H1 (cell line): ENCODE measurements around the gene KRTAP12-2. TPM values are rescaled to one million over a fixed set of nuclear protein-coding genes. Genes with fewer than 3 reads are reported as not detected.

ENCODE experiments used
- CTCF ChIA-PET: fragments of 300-600 bp; sonication (Branson Sonifier 250); formaldehyde crosslinking; loops from one replicate; lab custom pipeline; 2021; ENCODE audit not compliant: partially characterized antibody; lab: Charles Lee
- POLR2A ChIA-PET: fragments of 300-600 bp; sonication (Branson Sonifier 250); formaldehyde crosslinking; loops from one replicate; lab custom pipeline; 2021; ENCODE audit warnings: inconsistent platforms; ENCODE audit not compliant: partially characterized antibody; lab: Charles Lee
- DNase-seq, 2 experiments: peaks; one replicate each; pipeline versions ENCODE4 v3.0.0 to v3.0.0-alpha.2; 2010 to 2022; ENCODE audit warnings: low spot score in 2 of 2, low read depth in 1 of 2, mixed read lengths in 1 of 2
- FAIRE-seq: peaks from 2 replicates; lab custom pipeline; 2011; peaks lifted over from hg19 to GRCh38; lab: Jason Lieb, UNC
- H2AFZ ChIP-seq: 2 replicates; pipeline ENCODE4 v1.8.1; 2012; ENCODE audit warnings: low read length, inconsistent platforms
- H2AK5ac ChIP-seq: 2 replicates; pipeline ENCODE4 v1.6.1; 2013; ENCODE audit warnings: low read depth, low read length
- H2BK120ac ChIP-seq: replicated peaks from 2 replicates; pipeline ENCODE3; 2013; ENCODE audit warnings: low read depth, low read length, inconsistent platforms
- H2BK12ac ChIP-seq: 2 replicates; pipeline ENCODE4 v1.6.1; 2013; ENCODE audit warnings: low read depth, low read length
- H2BK15ac ChIP-seq: 2 replicates; pipeline ENCODE4 v1.6.1; 2013; ENCODE audit warnings: low read length
- H2BK20ac ChIP-seq: 2 replicates; pipeline ENCODE4 v1.6.1; 2013; ENCODE audit warnings: low read length
- H2BK5ac ChIP-seq: 2 replicates; pipeline ENCODE4 v1.6.1; 2013; ENCODE audit warnings: low read depth, low read length
- H3K14ac ChIP-seq: 2 replicates; pipeline ENCODE4 v1.6.1; 2013; ENCODE audit warnings: inconsistent platforms; ENCODE audit not compliant: insufficient read length
- H3K18ac ChIP-seq: 2 replicates; pipeline ENCODE4 v1.6.1; 2013; ENCODE audit warnings: low read length; ENCODE audit errors: extremely low read depth
- H3K23ac ChIP-seq: 2 replicates; pipeline ENCODE4 v1.6.1; 2013; ENCODE audit warnings: inconsistent platforms; ENCODE audit not compliant: insufficient read length
- H3K23me2 ChIP-seq: 2 replicates; pipeline ENCODE4 v1.6.1; 2013; ENCODE audit warnings: low read depth, low read length
- H3K27ac ChIP-seq: 2 replicates; pipeline ENCODE4 v1.6.1; 2011; ENCODE audit warnings: low read depth, low read length, inconsistent platforms
- H3K27me3 ChIP-seq, 4 experiments: replicated peaks in 1 of 4; 1 replicate in 1 of 4; 2 replicates in 3 of 4; pipeline versions ENCODE4 v1.6.1 to v1.8.1; 2011 to 2013; ENCODE audit warnings: low read length in 3 of 4, mild to moderate bottlenecking in 3 of 4, inconsistent platforms in 2 of 4, mixed read lengths in 2 of 4, moderate library complexity in 1 of 4; ENCODE audit not compliant: control insufficient read depth in 3 of 4, insufficient read depth in 3 of 4; ENCODE audit errors: extremely low read depth in 1 of 4
- H3K36me3 ChIP-seq, 4 experiments: 2 replicates each; pipeline versions ENCODE4 v1.6.1 to v1.8.1; 2011 to 2013; ENCODE audit warnings: mild to moderate bottlenecking in 4 of 4, low read length in 3 of 4, moderate library complexity in 2 of 4, control low read depth in 1 of 4, inconsistent platforms in 1 of 4; ENCODE audit not compliant: insufficient read depth in 4 of 4, control insufficient read depth in 2 of 4
- H3K4ac ChIP-seq: replicated peaks from 2 replicates; pipeline ENCODE3; 2013; ENCODE audit warnings: low read length, low read depth, mixed read lengths, inconsistent platforms; ENCODE audit not compliant: insufficient read length
- H3K4me1 ChIP-seq, 4 experiments: replicated peaks in 1 of 4; 1 replicate in 1 of 4; 2 replicates in 3 of 4; pipeline versions ENCODE4 v1.6.1 to v1.8.1; 2011 to 2013; ENCODE audit warnings: low read length in 3 of 4, inconsistent platforms in 2 of 4, mixed read lengths in 1 of 4; ENCODE audit not compliant: insufficient read depth in 4 of 4, control insufficient read depth in 3 of 4
- H3K4me2 ChIP-seq, 2 experiments: 2 replicates each; pipeline versions ENCODE4 v1.6.1 to v1.8.1; 2011 to 2013; ENCODE audit warnings: low read depth in 2 of 2, low read length in 2 of 2, control low read depth in 1 of 2, inconsistent platforms in 1 of 2, mild to moderate bottlenecking in 1 of 2; ENCODE audit not compliant: insufficient read depth in 1 of 2
- H3K4me3 ChIP-seq, 4 experiments: fragments of 200-600, 300-600 bp in 1 of 4; sonication (generic), shearing (Covaris generic), sonication (Bioruptor Twin) in 1 of 4; 2 replicates each; pipeline versions ENCODE4 v1.5.1 to v1.8.1; 2011 to 2016; ENCODE audit warnings: low read length in 4 of 4, low read depth in 3 of 4, control low read depth in 2 of 4, inconsistent platforms in 2 of 4, mild to moderate bottlenecking in 2 of 4, mixed read lengths in 1 of 4, moderate library complexity in 1 of 4; ENCODE audit not compliant: insufficient read depth in 2 of 4; ENCODE audit errors: extremely low read depth in 1 of 4
- H3K56ac ChIP-seq: replicated peaks from 2 replicates; pipeline ENCODE3; 2013; ENCODE audit warnings: low read depth, mild to moderate bottlenecking, mixed read lengths, low read length, inconsistent platforms; ENCODE audit not compliant: insufficient read length
- H3K79me1 ChIP-seq: 2 replicates; pipeline ENCODE4 v1.6.1; 2013; ENCODE audit warnings: low read depth, low read length, control low read depth
- H3K79me2 ChIP-seq, 2 experiments: 2 replicates each; pipeline versions ENCODE4 v1.6.1 to v1.8.1; 2012 to 2013; ENCODE audit warnings: low read length in 2 of 2, mild to moderate bottlenecking in 2 of 2, inconsistent platforms in 1 of 2; ENCODE audit not compliant: insufficient read depth in 2 of 2, control insufficient read depth in 1 of 2
- H3K9ac ChIP-seq, 4 experiments: replicated peaks in 1 of 4; 1 replicate in 1 of 4; 2 replicates in 3 of 4; pipeline versions ENCODE4 v1.6.1 to v1.8.1; 2011 to 2013; ENCODE audit warnings: low read depth in 3 of 4, low read length in 3 of 4, control low read depth in 2 of 4, mild to moderate bottlenecking in 2 of 4, moderate library complexity in 2 of 4, inconsistent platforms in 1 of 4; ENCODE audit errors: extremely low read depth in 1 of 4
- H3K9me3 ChIP-seq, 2 experiments: 2 replicates each; pipeline versions ENCODE4 v1.6.1 to v1.8.1; 2012 to 2013; ENCODE audit warnings: mild to moderate bottlenecking in 2 of 2, moderate library complexity in 2 of 2, control low read depth in 1 of 2, inconsistent platforms in 1 of 2, low read depth in 1 of 2, low read length in 1 of 2, mixed read lengths in 1 of 2; ENCODE audit not compliant: insufficient read depth in 2 of 2
- H4K20me1 ChIP-seq, 2 experiments: replicated peaks in 1 of 2; 2 replicates each; pipeline versions ENCODE3 to v1.8.1; 2011 to 2013; ENCODE audit warnings: inconsistent platforms in 2 of 2, low read length in 2 of 2, mild to moderate bottlenecking in 1 of 2; ENCODE audit not compliant: insufficient read depth in 2 of 2, control insufficient read depth in 1 of 2
- H4K5ac ChIP-seq: 2 replicates; pipeline ENCODE4 v1.6.1; 2013; ENCODE audit warnings: low read length, low read depth, mixed read lengths, inconsistent platforms; ENCODE audit not compliant: insufficient read length
- H4K8ac ChIP-seq: 2 replicates; pipeline ENCODE4 v1.8.0; 2013; ENCODE audit warnings: mild to moderate bottlenecking, moderate library complexity, low read length, inconsistent platforms; ENCODE audit not compliant: insufficient read depth; ENCODE audit errors: extremely low read depth
- H4K91ac ChIP-seq: replicated peaks from 2 replicates; pipeline ENCODE3; 2013; ENCODE audit warnings: low read length, mixed read lengths, inconsistent platforms; ENCODE audit not compliant: insufficient read length
- ASH2L ChIP-seq: fragments of 200-600, 300-600 bp; sonication (generic); IDR thresholded peaks from one replicate; pipeline ENCODE4 v1.7.1; 2017; ENCODE audit warnings: low read length
- GTF2F1 ChIP-seq: IDR thresholded peaks from 2 replicates; pipeline ENCODE4 v1.6.1; 2012; ENCODE audit warnings: low read depth, low read length, improper control_type of control experiment, borderline replicate concordance
- HDAC2 ChIP-seq, 2 experiments: fragments of 300-600 bp in 1 of 2; sonication (generic) in 1 of 2; IDR thresholded peaks; 2 replicates each; pipeline ENCODE4 v1.6.1; 2011 to 2012; ENCODE audit warnings: low read depth in 2 of 2, low read length in 2 of 2, mild to moderate bottlenecking in 2 of 2, moderate library complexity in 2 of 2, borderline replicate concordance in 1 of 2, inconsistent platforms in 1 of 2
- POU5F1 ChIP-seq: IDR thresholded peaks from 2 replicates; pipeline ENCODE4 v1.6.1; 2011; ENCODE audit warnings: low read depth, mild to moderate bottlenecking, low read length, moderate library complexity
- RFX5 ChIP-seq: IDR thresholded peaks from 2 replicates; pipeline ENCODE4 v1.6.1; 2011; ENCODE audit warnings: low read depth, low read length, improper control_type of control experiment, borderline replicate concordance
- WGBS, 2 experiments: shearing (Covaris generic) in 1 of 2; methylation state at CpG; one replicate each; pipeline versions ENCODE4 v1.1.6 to v1.1.7; 2013 to 2015; ENCODE audit warnings: low lambda C conversion rate in 2 of 2, mixed read lengths in 2 of 2, inconsistent platforms in 1 of 2, low coverage in 1 of 2, missing lambda C conversion rate in 1 of 2; ENCODE audit not compliant: insufficient replicate concordance in 2 of 2, insufficient coverage in 1 of 2, insufficient read length in 1 of 2; ENCODE audit errors: extremely low coverage in 1 of 2, missing lambda C conversion rate in 1 of 2; 5-methylcytosine and 5-hydroxymethylcytosine counted together
- polyA plus RNA-seq, 7 experiments: library from polyadenylated mRNA; depleted of rRNA in 3 of 7; stranded (reverse) in 5 of 7; unstranded in 2 of 7; fragments of >200 nt in 5 of 7; fragments of 200-250 nt in 2 of 7; gene quantifications; 1 replicate in 5 of 7; 2 replicates in 1 of 7; 4 replicates in 1 of 7; pipeline versions ENCODE4 v1.2.1 to v1.2.3, GENCODE V29; 2011 to 2013; ENCODE audit warnings: missing spikeins in 2 of 7, mixed read lengths in 2 of 7
- total RNA-seq: library from RNA; stranded (reverse); fragmentation: NEBNext Ultra II Directional; extraction: Animal tissue kit (Norgen Biotek cat#: 25700); gene quantifications from 2 replicates; pipeline ENCODE4 v1.2.1, GENCODE V29; 2021

KRTAP12-2 gene
- total and polyA plus RNA-seq, 2 of the 8 experiments (the other 6 are each of a cell fraction or from before 2014, with no cell fraction given): 0.50 TPM; not detected in 1

- H2BK120ac ChIP-seq: no peak overlapping the region
- POLR2A ChIA-PET: no interaction called here
- no peak for DNase-seq
- TF ChIP-seq HDAC2 (IDR thresholded peaks at IDR 0.05; ENCODE audit: borderline replicate concordance in 1 of 2, low read depth in 2 of 2, low read length in 2 of 2) (no peak), RFX5 (no peak), POU5F1 (no peak), GTF2F1 (no peak), ASH2L (no peak)
Measured at GRCh38 chr21:44658913-44659595, 7.7 kb downstream of the KRTAP12-2 start.

More at GRCh38 chr21:44658913-44659595, 7.7 kb downstream of the KRTAP12-2 start:
- Histone ChIP-seq H3K23me2 (no peaks in the 10 kb centered on the region), H3K4me2 (no peak overlapping the region), H3K79me1 (no peaks in the 10 kb centered on the region), H2BK5ac (peak overlapping the region; percentile 82; the same call in 1 of the 2 replicates), H2BK20ac (0 out of 2 replicates have a peak overlapping the region, but pooled peaks have one; percentile 51), H3K9ac (no peak overlapping the region; a peak in 1 of 7 replicates), H3K79me2 (no peaks in the 10 kb centered on the region), H3K27ac (no peak overlapping the region), H4K20me1 (no peaks in the 10 kb centered on the region), H2BK15ac (peak overlapping the region; percentile 98; the same call in 1 of the 2 replicates), H3K4me1 (peaks cover 0 to 9% (median 3%) of the 10 kb centered on the region in 4 experiments; a peak in 5 of 7 replicates), H4K8ac (no peak overlapping the region), H2AFZ (0 out of 2 replicates have a peak overlapping the region, but pooled peaks have one; percentile 66), H3K4me3 (no peak overlapping the region), H3K36me3 (no peaks in the 10 kb centered on the region), H3K4ac (no peak overlapping the region), H4K91ac (peak overlapping the region; percentile 84), H3K23ac (no peak overlapping the region), H3K9me3 (peaks cover 0 to 4% of the 10 kb centered on the region in 2 experiments; a peak in 2 of 4 replicates), H3K27me3 (no peaks in the 10 kb centered on the region), H2AK5ac (no peak overlapping the region), H2BK12ac (peak overlapping the region; percentile 92), H3K14ac (no peak overlapping the region), H3K56ac (no peak overlapping the region), H3K18ac (peak overlapping the region; percentile 17; the same call in 1 of the 2 replicates), H4K5ac (no peak overlapping the region)
- CTCF ChIA-PET: no interaction called here
- no peak for FAIRE-seq
- WGBS, 2 experiments: 77% methylated on average over 9 of the region's 11 CpGs; no CpG with 5 or more reads in 1 of the 2 experiments
